Ishikawa (cell line): Measurements from ENCODE around the gene CADM2.

ENCODE experiments used
- CEBPB ChIP-seq: IDR thresholded peaks from 2 replicates; pipeline ENCODE4 v1.6.1; 2012
- CREB1 ChIP-seq: IDR thresholded peaks from 2 replicates; pipeline ENCODE4 v1.6.1; 2012; ENCODE audit warnings: low read depth
- EGR1 ChIP-seq: IDR thresholded peaks from 2 replicates; pipeline ENCODE4 v1.6.1; 2012
- EP300 ChIP-seq: IDR thresholded peaks from 2 replicates; pipeline ENCODE4 v1.6.1; 2012; ENCODE audit warnings: borderline replicate concordance
- FOXM1 ChIP-seq: IDR thresholded peaks from 2 replicates; pipeline ENCODE4 v1.6.1; 2012; ENCODE audit warnings: low read depth, borderline replicate concordance
- NFIC ChIP-seq: IDR thresholded peaks from 2 replicates; pipeline ENCODE4 v1.6.1; 2012
- RAD21 ChIP-seq: IDR thresholded peaks from 2 replicates; pipeline ENCODE4 v1.6.1; 2012; ENCODE audit warnings: low read depth
- TAF1 ChIP-seq: IDR thresholded peaks from 2 replicates; pipeline ENCODE4 v1.6.1; 2012; ENCODE audit warnings: low read depth, mild to moderate bottlenecking
- TCF12 ChIP-seq: IDR thresholded peaks from 2 replicates; pipeline ENCODE4 v1.6.1; 2012; ENCODE audit warnings: low read depth
- TEAD4 ChIP-seq: IDR thresholded peaks from 2 replicates; pipeline ENCODE4 v1.6.1; 2012
- YY1 ChIP-seq: IDR thresholded peaks from 2 replicates; pipeline ENCODE4 v1.6.1; 2012; ENCODE audit warnings: low read depth
- ZBTB7A ChIP-seq: IDR thresholded peaks from 2 replicates; pipeline ENCODE4 v1.6.1; 2012; ENCODE audit warnings: low read depth
- TF ChIP-seq, protein P1 (sequence below): IDR thresholded peaks from 2 replicates; pipeline ENCODE4 v1.6.1; 2012
- TF ChIP-seq, protein P2 (sequence below): IDR thresholded peaks from 2 replicates; pipeline ENCODE4 v1.6.1; 2012; ENCODE audit warnings: low read depth, mild to moderate bottlenecking
- TF ChIP-seq, protein P3 (sequence below): IDR thresholded peaks from 2 replicates; pipeline ENCODE4 v1.6.1; 2012

CADM2 gene

DNA sequence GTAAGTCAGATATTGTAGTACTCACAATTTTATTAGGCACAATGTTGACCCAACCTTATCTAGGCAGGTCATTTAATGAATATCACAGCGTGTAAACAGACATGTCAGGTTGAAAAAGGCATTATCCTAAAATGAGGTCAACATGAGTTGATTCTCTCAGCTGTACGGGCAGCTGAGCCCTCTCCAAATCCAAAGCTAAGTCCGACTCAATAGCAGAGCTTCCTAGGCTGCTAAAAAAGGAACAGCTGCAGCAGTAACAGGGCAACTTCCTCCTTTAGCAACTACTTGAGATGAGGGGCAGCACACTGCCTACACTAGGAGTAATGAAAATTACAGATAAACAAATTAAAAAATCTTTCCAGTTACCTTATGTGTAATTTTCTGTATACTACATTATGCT lies 189.2 kb downstream of the CADM2 start:
- TF ChIP-seq CEBPB, result no peak
- no peak for TF ChIP-seq NFIC
- TF ChIP-seq, protein P1, sequence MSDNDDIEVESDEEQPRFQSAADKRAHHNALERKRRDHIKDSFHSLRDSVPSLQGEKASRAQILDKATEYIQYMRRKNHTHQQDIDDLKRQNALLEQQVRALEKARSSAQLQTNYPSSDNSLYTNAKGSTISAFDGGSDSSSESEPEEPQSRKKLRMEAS, result no peak
- TF ChIP-seq ZBTB7A, result no peak
- TF ChIP-seq TEAD4, result no peak
- TF ChIP-seq, protein P2, sequence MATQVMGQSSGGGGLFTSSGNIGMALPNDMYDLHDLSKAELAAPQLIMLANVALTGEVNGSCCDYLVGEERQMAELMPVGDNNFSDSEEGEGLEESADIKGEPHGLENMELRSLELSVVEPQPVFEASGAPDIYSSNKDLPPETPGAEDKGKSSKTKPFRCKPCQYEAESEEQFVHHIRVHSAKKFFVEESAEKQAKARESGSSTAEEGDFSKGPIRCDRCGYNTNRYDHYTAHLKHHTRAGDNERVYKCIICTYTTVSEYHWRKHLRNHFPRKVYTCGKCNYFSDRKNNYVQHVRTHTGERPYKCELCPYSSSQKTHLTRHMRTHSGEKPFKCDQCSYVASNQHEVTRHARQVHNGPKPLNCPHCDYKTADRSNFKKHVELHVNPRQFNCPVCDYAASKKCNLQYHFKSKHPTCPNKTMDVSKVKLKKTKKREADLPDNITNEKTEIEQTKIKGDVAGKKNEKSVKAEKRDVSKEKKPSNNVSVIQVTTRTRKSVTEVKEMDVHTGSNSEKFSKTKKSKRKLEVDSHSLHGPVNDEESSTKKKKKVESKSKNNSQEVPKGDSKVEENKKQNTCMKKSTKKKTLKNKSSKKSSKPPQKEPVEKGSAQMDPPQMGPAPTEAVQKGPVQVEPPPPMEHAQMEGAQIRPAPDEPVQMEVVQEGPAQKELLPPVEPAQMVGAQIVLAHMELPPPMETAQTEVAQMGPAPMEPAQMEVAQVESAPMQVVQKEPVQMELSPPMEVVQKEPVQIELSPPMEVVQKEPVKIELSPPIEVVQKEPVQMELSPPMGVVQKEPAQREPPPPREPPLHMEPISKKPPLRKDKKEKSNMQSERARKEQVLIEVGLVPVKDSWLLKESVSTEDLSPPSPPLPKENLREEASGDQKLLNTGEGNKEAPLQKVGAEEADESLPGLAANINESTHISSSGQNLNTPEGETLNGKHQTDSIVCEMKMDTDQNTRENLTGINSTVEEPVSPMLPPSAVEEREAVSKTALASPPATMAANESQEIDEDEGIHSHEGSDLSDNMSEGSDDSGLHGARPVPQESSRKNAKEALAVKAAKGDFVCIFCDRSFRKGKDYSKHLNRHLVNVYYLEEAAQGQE, result no peak

DNA sequence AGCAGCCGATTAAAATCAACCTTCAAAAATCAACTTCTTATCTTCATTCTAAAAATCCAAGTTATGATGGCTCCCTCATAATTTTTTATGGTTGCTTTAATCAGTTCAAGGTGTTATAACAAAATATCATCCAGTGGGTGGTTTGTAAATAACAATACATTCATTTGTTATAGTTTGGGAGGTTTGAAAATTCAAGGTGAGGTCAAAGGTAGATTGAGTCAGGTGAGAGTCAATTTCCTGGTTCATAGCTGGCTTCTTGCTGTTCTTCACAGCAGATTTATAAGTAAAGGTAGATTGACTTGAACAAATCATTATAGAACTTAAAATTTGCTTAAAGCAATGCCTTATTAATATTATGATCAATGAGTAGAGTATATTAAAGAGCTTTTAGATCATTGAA lies 192.8 kb downstream of the CADM2 start:
- TF ChIP-seq TAF1 (no peak), YY1 (no peak), TCF12 (no peak), TEAD4 (no peak), ZBTB7A (no peak), FOXM1 (no peak), RAD21 (no peak)
- TF ChIP-seq, protein P3, sequence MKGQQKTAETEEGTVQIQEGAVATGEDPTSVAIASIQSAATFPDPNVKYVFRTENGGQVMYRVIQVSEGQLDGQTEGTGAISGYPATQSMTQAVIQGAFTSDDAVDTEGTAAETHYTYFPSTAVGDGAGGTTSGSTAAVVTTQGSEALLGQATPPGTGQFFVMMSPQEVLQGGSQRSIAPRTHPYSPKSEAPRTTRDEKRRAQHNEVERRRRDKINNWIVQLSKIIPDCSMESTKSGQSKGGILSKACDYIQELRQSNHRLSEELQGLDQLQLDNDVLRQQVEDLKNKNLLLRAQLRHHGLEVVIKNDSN, result no peak

DNA sequence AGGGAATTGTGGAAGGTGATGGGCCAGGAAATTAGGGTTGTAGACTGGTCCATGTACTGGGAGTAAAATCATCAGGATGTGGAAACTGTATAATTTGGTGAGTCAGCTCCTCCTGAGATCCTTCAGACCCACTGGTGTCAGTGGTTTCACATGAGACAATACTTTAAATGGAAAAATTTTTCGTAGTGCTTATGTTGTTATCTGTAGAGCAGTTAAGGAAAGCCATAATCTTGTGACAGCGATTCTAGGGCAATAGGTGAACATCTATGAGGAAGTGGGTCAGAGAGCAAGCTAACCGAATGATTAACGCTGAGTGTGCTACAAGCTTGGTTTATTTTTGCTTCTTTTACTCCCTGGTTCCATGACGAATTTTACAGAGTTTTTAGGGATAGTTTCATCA lies 200.6 kb downstream of the CADM2 start:
- TF ChIP-seq, protein P3, result no peak
- TF ChIP-seq, protein P1, result no peak
- TF ChIP-seq EGR1 (no peak), RAD21 (no peak), TAF1 (no peak), CREB1 (no peak)

DNA sequence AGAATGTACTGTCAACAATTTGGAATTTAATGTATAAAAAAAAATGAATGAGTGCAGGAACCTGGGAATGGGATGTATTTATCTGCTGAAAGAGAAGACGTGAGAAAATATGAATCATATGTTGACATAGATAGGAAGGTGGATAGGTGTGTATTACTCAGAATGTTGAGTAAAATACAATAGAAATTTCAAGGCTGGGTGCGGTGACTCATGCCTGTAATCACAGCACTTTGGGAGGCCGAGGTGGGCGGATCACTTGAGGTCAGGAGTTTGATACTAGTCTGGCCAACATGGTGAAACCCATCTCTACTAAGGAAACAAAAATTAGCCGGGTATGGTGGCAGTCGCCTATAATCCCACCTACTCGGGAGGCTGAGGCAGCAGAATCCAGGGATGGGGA lies 202.8 kb downstream of the CADM2 start:
- TF ChIP-seq TEAD4, result no peak
- TF ChIP-seq CREB1, result no peak
- TF ChIP-seq ZBTB7A, result no peak
- TF ChIP-seq NFIC, result no peak
- no peak for TF ChIP-seq EP300
- TF ChIP-seq TAF1, result no peak
- TF ChIP-seq YY1, result no peak
- TF ChIP-seq FOXM1, result no peak
- TF ChIP-seq, protein P2, result no peak
- TF ChIP-seq EGR1, result no peak
- TF ChIP-seq TCF12, result no peak
- TF ChIP-seq RAD21, result no peak
- no peak for TF ChIP-seq CEBPB
- TF ChIP-seq, protein P3, result no peak
- TF ChIP-seq, protein P1, result no peak

DNA sequence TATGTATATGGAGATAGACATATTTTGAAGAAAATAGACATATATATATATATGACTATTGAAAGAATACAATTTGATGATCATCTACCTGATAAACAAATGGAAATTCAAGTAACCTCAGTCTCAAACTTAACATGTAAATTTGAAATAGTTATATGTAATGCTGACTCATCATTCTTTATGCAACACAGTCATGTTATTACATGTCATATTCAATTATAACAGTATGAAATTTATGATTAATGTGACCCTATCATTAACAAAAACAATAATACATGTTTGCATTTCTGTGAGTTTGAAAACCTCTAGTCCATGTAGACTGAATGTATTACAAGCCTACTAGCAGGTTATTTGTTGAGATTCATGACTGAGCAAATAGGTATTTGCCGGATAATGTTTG lies 204.1 kb downstream of the CADM2 start:
- TF ChIP-seq, protein P2, result no peak
- no peak for TF ChIP-seq FOXM1
- no peak for TF ChIP-seq RAD21
- no peak for TF ChIP-seq CREB1
- no peak for TF ChIP-seq TAF1
- TF ChIP-seq ZBTB7A, result no peak
- TF ChIP-seq NFIC, result no peak
- TF ChIP-seq YY1, result no peak
- TF ChIP-seq, protein P3, result no peak
- TF ChIP-seq, protein P1, result no peak
- no peak for TF ChIP-seq TCF12
- TF ChIP-seq EP300, result no peak
- no peak for TF ChIP-seq EGR1
- TF ChIP-seq TEAD4, result no peak
- no peak for TF ChIP-seq CEBPB
